Frontal cortex (tissue), 4 donors: ENCODE results near the gene ARHGAP26. TPM values are rescaled to one million over a fixed set of nuclear protein-coding genes. Genes with fewer than 3 reads are reported as not detected.

ENCODE experiments used
- DNase-seq, 2 donors: peaks; one replicate each; pipeline ENCODE4 v3.0.0; 2012; ENCODE audit warnings: low spot score in 2 of 2
- FAIRE-seq: peaks from 2 replicates; lab custom pipeline; 2012; peaks lifted over from hg19 to GRCh38; lab: Jason Lieb, UNC
- total RNA-seq: library from RNA; depleted of rRNA; stranded (reverse); fragments of >200 nt; gene quantifications from one replicate; pipeline ENCODE4 v1.2.3, GENCODE V29; 2014
- donor health status: control.
- donor health status: control.
- donor health status: control.

The ARHGAP26 gene
- total RNA-seq, 1 donor from 2014 or later, result 7.3 TPM

DNA sequence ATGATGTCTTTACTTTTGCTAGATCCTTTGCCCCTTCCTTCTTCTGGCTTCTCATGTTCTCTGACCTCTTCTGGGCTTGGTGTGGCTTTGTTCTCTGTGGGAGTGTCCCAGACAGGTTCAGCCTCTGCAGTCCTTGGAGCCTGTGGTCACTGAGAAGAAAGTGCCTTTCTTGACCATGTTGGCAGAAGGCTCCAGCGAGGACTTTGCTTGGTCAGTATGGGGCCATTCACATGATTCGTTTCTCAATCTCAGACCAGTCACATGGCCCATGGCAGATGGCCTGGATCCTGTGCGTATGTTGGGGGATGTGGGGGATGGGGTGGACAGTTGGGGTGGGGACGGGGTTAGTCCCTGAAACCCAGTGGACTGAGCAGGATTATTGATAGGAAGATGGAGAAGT, 274.1 kb downstream of the ARHGAP26 start:
- no peak for DNase-seq
- FAIRE-seq, result no peak

GRCh38 chr5:143045062-143045461, 274.9 kb downstream of the ARHGAP26 start:
- DNase-seq (no peak), FAIRE-seq (no peak)

- DNase-seq (no peak), FAIRE-seq (no peak)
These were observed 276.1 kb downstream of the ARHGAP26 start for GRCh38 chr5:143046314-143046713.

GRCh38 chr5:143047091-143047490, 276.9 kb downstream of the ARHGAP26 start:
- FAIRE-seq (no peak), DNase-seq (no peak)

- no peak for DNase-seq
- no peak for FAIRE-seq
These were observed 280.0 kb downstream of the ARHGAP26 start for GRCh38 chr5:143050183-143050582.

- DNase-seq (no peak), FAIRE-seq (no peak)
These were observed 281.3 kb downstream of the ARHGAP26 start for GRCh38 chr5:143051244-143052058.

DNA sequence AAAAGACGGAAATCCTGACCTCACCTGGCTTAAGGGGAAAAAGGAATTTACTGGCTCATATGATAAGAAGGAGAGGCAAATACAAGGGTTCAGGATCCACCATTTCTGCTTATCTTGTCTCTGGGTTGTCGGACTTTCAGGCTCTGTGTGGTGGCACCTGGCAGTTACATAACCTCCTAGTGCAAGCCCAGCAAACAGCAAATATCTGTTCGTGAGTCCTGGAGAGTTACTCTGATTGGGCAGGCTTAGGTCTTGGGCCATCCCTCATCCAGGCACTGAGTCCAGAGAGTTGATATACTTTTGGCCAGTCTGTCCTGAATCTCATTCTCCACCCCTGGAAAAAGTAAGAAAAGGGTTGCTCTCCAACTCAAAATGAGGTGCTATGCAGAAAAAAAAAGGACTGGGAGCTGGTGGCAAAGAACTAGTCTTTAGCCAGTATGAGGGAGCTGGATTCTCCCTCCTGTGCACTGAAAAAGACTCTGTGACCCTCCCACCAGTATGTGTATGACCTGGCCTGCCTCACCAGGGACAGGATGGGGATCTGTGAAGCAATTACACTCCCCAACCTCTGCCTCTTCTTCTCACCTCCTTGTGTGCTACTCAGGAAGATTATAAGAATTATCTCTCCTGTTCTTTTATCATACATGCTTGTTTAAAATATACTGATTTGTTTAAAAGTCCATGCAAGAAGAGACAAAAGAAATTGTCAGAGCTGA, 282.9 kb downstream of the ARHGAP26 start:
- no peak for DNase-seq
- no peak for FAIRE-seq

DNA sequence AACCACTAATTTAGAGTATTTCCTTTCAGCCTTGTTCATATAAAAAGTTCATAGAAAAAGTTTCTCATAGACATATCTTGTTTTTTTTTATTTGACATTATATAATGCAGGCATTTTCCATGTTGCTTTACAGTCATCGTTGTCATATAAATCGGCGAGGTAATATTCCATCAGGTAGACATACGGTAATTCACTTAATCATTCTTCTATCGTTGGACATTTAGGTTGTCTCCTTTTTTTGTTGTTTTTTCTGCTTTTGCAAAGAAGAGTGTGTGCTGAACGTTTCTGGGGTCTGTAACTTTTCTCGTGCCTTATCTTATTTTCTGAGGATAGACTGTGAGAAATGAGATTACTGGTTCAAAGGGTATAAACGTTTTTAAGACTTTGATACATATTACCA, 283.6 kb downstream of the ARHGAP26 start:
- FAIRE-seq (no peak), DNase-seq (no peak)

DNA sequence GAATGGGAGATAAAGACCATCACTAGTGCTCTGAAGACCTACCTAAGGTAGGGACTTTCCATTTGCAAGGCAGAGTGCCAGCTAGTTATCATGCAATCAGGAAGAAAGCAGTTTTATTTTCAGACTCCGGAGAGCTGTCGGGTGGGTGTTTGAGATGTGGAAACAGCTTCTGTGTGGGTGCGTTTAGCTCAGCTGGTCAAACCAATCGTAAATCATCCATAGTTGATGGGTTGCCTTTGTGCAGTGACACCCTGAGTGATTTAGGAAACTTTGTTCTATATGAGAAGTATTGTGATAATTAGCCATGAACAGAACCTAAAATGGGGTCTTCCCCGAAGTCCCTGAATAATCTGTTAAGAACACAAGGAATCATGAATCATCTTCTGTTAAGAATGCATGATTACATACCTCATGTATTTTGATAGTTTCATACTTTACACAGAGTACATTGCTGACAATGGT, 284.3 kb downstream of the ARHGAP26 start:
- no peak for FAIRE-seq
- DNase-seq, result no peak

DNA sequence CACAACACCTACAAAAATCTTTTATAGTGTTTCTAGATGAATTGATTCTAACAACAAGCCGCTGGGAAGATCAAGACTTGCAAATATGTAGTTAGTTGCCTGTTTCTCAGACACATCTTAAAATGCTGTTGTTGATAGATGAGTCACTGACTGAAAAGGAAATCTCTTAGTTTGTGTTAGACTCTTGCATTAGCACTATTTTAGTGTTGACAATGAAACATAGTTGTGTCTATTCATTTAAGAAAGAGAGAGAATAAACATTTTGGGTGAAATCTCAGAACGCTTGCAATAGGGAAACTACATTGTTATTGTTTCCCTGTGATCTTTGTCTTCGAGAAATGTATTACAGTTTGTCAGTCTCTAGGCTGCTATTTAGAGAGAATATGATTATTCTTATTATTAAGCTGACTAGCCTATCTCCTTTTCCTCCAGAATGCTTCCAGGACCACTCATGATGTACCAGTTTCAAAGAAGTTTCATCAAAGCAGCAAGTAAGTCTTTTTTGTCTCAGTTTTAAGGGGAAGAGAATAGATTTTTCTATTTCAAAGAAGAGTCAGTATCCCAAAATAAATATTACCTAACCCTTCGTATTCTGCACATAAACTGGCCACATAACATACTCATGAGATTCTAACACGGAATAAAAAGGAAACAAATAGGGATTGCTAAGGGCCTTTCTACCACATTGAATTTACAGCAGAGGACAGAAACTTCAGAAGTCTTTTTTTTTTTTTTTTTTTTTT, 285.6 kb downstream of the ARHGAP26 start:
- no peak for FAIRE-seq
- no peak for DNase-seq

DNA sequence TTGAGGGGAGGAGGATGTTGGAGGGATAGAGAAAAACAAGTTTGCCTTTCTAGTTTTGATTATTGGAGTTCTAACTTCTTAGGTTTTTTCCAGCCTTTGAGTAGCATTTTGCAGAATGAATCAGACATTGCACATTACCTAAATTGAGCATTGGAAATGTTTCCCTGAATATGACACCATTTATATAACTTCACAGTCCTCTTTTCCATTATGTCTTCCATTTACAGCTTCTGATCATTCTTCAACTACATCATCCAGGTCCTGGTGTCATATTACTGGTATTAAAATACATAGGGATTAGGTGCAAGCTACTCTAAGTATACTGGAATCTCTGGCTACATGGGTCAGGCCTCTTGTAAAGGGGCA, 286.1 kb downstream of the ARHGAP26 start:
- FAIRE-seq, result no peak
- DNase-seq, result no peak

GRCh38 chr5:143056792-143057579, 286.8 kb downstream of the ARHGAP26 start:
- DNase-seq, result no peak

GRCh38 chr5:143057580-143057999, 287.4 kb downstream of the ARHGAP26 start:
- FAIRE-seq (no peak), DNase-seq (no peak)

More at GRCh38 chr5:143056792-143057579, 286.8 kb downstream of the ARHGAP26 start:
- FAIRE-seq, result no peak

DNA sequence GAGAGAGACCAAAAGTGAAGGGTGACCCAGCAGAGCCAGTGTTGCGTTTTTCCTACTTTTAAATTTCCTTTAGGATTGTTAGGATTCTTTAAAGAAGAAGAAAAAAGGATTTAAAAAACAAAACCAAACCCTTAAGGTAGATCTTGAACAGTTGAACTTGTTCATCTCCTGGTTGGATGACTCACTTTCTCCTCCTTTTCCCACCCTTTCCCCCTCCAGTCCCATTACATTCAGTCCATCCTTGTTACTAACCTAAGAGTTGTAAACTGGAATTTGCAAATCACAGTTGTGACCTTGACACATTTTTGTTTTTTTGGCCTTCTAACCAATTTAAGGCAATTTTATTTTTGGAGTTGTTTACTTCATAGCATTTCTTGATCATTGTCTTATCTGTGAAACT, 289.2 kb downstream of the ARHGAP26 start:
- FAIRE-seq (no peak), DNase-seq (no peak)

- DNase-seq (no peak), FAIRE-seq (no peak)
These were observed 290.0 kb downstream of the ARHGAP26 start for GRCh38 chr5:143059976-143060765.

DNA sequence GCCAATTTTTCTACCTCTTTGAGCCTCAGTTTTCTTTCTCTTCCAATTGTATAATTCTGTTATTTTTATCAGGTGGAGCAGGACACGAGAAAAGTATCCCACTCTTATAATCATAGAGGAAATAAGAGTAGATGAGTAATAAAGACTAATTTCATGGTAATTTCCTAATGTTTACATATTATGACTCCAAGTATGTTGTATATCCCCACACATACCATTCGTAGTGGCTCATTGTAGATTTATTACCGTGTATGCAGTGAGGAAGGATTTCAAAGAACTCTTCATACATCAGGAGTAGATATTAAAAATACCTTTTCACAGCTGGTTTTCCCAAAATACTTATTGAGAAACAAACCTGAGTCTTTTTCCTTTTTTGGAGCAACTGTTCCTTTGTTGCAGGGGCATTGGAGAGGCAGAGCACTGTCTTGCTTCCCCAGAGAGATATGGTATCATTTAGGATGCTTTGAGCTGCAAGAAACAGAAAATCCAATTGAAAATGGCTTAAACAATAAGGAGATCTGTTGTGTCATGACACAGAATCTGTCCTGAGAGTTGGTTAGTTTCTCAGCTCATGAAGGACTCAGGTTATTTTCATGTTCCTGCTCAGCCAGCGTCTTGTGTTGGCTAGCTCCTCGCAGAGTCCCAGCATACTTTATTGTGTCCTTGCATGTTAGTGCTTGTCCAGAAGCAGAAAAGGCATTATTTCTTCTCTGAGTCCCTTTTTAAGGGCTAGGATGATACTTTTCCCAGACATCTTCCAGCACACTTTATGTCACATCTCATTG, 291.2 kb downstream of the ARHGAP26 start:
- FAIRE-seq (no peak), DNase-seq (no peak)

DNA sequence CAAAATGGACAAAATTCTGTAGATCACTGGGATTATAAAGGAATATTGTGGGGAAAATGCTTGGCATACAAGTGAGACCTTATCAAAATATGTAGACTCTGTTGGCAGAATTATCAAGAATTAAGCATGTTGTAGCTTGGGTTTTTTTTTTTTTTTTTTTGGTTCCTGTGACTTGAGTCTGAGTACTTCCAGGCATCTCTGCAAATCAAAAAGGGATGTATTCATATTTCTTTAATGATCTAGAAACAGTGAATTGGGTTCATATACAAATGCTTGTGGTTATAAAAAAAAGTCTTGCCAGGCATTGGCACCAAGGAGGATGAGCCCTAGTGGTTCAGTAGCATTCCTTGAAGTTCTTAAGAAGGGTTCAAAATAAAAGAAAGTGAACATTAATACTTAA, 292.2 kb downstream of the ARHGAP26 start:
- no peak for DNase-seq
- no peak for FAIRE-seq
